GM06990 (cell line): ENCODE results near the gene CRISPLD2.

ENCODE experiments used
- DNase-seq: peaks from one replicate; pipeline ENCODE4 v3.0.0-alpha.2; 2011; ENCODE audit not compliant: insufficient read length; ENCODE audit errors: extremely low read depth
- H3K27me3 ChIP-seq: replicated peaks from 2 replicates; pipeline ENCODE4 v1.6.0; 2011; ENCODE audit warnings: low read length; ENCODE audit not compliant: control insufficient read depth, insufficient read depth
- H3K36me3 ChIP-seq: 2 replicates; pipeline ENCODE4 v1.5.1; 2011; ENCODE audit warnings: low read length; ENCODE audit not compliant: control insufficient read depth, insufficient read depth
- H3K4me3 ChIP-seq: replicated peaks from 2 replicates; pipeline ENCODE4 v1.5.1; 2011; ENCODE audit warnings: low read depth, mild to moderate bottlenecking, control low read depth, low read length
- CTCF ChIP-seq: IDR thresholded peaks from 2 replicates; pipeline ENCODE4 v1.5.1; 2011; ENCODE audit warnings: low read length, control low read depth, mild to moderate bottlenecking, inconsistent platforms; ENCODE audit not compliant: insufficient read depth, poor library complexity, severe bottlenecking

CRISPLD2 gene

GRCh38 chr16:84832488-84833143 is 12.8 kb downstream of the CRISPLD2 start:
- Histone ChIP-seq H3K4me3 (no peak overlapping the region), H3K36me3 (no peaks in the 10 kb centered on the region), H3K27me3 (peaks cover 4% of the 10 kb centered on the region)
- no peak for DNase-seq
- TF ChIP-seq CTCF = no peak

GRCh38 chr16:84833144-84833500 is 13.3 kb downstream of the CRISPLD2 start:
- Histone ChIP-seq H3K36me3 (no peaks in the 10 kb centered on the region), H3K4me3 (no peak overlapping the region), H3K27me3 (peaks cover 4% of the 10 kb centered on the region)
- no peak for TF ChIP-seq CTCF
- DNase-seq = no peak

- DNase-seq = no peak
- H3K27me3 ChIP-seq = peaks cover 4% of the 10 kb centered on the region
- no peak overlapping the region for H3K4me3 ChIP-seq
- no peak for TF ChIP-seq CTCF
- H3K36me3 ChIP-seq = no peaks in the 10 kb centered on the region
Observed at GRCh38 chr16:84833542-84834402, 14.0 kb downstream of the CRISPLD2 start.

GRCh38 chr16:84834403-84834772 is 14.6 kb downstream of the CRISPLD2 start:
- Histone ChIP-seq H3K4me3 (no peak overlapping the region), H3K27me3 (peaks cover 4% of the 10 kb centered on the region), H3K36me3 (no peaks in the 10 kb centered on the region)
- DNase-seq = no peak
- TF ChIP-seq CTCF = no peak

GRCh38 chr16:84836234-84836647 is 16.5 kb downstream of the CRISPLD2 start:
- no peaks in the 10 kb centered on the region for H3K36me3 ChIP-seq
- peaks cover 3% of the 10 kb centered on the region for H3K27me3 ChIP-seq
- TF ChIP-seq CTCF = no peak
- DNase-seq = no peak
- no peak overlapping the region for H3K4me3 ChIP-seq
